Measurements from ENCODE around the gene RXRA.

Gene RXRA

GRCh38 chr9:134367791-134368490, 41.7 kb downstream of the RXRA start:
- TF ChIP-seq POLR2AphosphoS5 (IDR thresholded peaks at IDR 0.05; ENCODE audit: low read depth) (no peak), REST (IDR thresholded peaks at IDR 0.05; ENCODE audit: insufficient replicate concordance, low read depth) (no peak), CTCF (IDR thresholded peaks at IDR 0.05; ENCODE audit: insufficient read depth, low read length) (no peak), GABPA (IDR thresholded peaks at IDR 0.05; ENCODE audit: low read depth) (no peak), SPI1 (IDR thresholded peaks at IDR 0.05; ENCODE audit: borderline replicate concordance, low read depth) (no peak)
- H3K27ac ChIP-seq (replicated peaks), result peak overlapping the region; percentile 86; the same call in 1 of the 2 replicates
- no peak overlapping the region for H3K4me3 ChIP-seq (replicated peaks; ENCODE audit: insufficient read depth, low read length)
- H3K27me3 ChIP-seq (ENCODE audit: insufficient read depth, poor library complexity, severe bottlenecking), result no peaks in the 10 kb centered on the region
- DNase-seq (ENCODE audit: low read depth in 1 of 2, low spot score in 1 of 2), result no peak

GRCh38 chr9:134368571-134368970, 42.3 kb downstream of the RXRA start:
- H3K27ac ChIP-seq (replicated peaks), result peak overlapping the region; percentile 86; the same call in 1 of the 2 replicates
- no peak overlapping the region for H3K4me3 ChIP-seq (replicated peaks; ENCODE audit: insufficient read depth, low read length)
- no peak for DNase-seq (ENCODE audit: low read depth in 1 of 2, low spot score in 1 of 2)
- H3K27me3 ChIP-seq (ENCODE audit: insufficient read depth, poor library complexity, severe bottlenecking), result no peaks in the 10 kb centered on the region
- TF ChIP-seq REST (IDR thresholded peaks at IDR 0.05; ENCODE audit: insufficient replicate concordance, low read depth) (no peak), CTCF (IDR thresholded peaks at IDR 0.05; ENCODE audit: insufficient read depth, low read length) (no peak), SPI1 (IDR thresholded peaks at IDR 0.05; ENCODE audit: borderline replicate concordance, low read depth) (no peak), POLR2AphosphoS5 (IDR thresholded peaks at IDR 0.05; ENCODE audit: low read depth) (no peak), GABPA (IDR thresholded peaks at IDR 0.05; ENCODE audit: low read depth) (no peak)

GRCh38 chr9:134369416-134370212, 43.4 kb downstream of the RXRA start:
- peak overlapping the region; percentile 98 for H3K27ac ChIP-seq (replicated peaks)
- TF ChIP-seq POLR2AphosphoS5 (IDR thresholded peaks at IDR 0.05; ENCODE audit: low read depth) (no peak), REST (IDR thresholded peaks at IDR 0.05; ENCODE audit: insufficient replicate concordance, low read depth) (no peak), SPI1 (IDR thresholded peaks at IDR 0.05; ENCODE audit: borderline replicate concordance, low read depth) (no peak), GABPA (IDR thresholded peaks at IDR 0.05; ENCODE audit: low read depth) (no peak), CTCF (IDR thresholded peaks at IDR 0.05; ENCODE audit: insufficient read depth, low read length) (no peak)
- no peaks in the 10 kb centered on the region for H3K27me3 ChIP-seq (ENCODE audit: insufficient read depth, poor library complexity, severe bottlenecking)
- H3K4me3 ChIP-seq (replicated peaks; ENCODE audit: insufficient read depth, low read length), result no peak overlapping the region
- peak in 1 of 2 experiments; percentile 66 for DNase-seq (ENCODE audit: low read depth in 1 of 2, low spot score in 1 of 2)
